HG03066 (cell line): ENCODE data around the gene COX10.

Experiments
- ATAC-seq: cut with Tn5 transposase; IDR thresholded peaks from one replicate; pipeline ENCODE4 v1.9.1; 2021; ENCODE audit warnings: low read depth; ENCODE audit not compliant: unreplicated experiment

Gene COX10

GRCh38 chr17:14068542-14069250, 608 bp upstream of the COX10 start:
- peak; percentile 9 for ATAC-seq

GRCh38 chr17:14070344-14070984, 1.2 kb downstream of the COX10 start:
- no peak for ATAC-seq

- ATAC-seq = no peak
Measured at GRCh38 chr17:14072881-14073280, 3.6 kb downstream of the COX10 start.

GRCh38 chr17:14078027-14078426, 8.7 kb downstream of the COX10 start:
- ATAC-seq = no peak

- ATAC-seq = no peak
Measured at GRCh38 chr17:14080847-14081251, 11.5 kb downstream of the COX10 start.

- no peak for ATAC-seq
Measured at GRCh38 chr17:14082848-14083247, 13.5 kb downstream of the COX10 start.

- no peak for ATAC-seq
Measured at GRCh38 chr17:14084955-14085354, 15.7 kb downstream of the COX10 start.

- no peak for ATAC-seq
Measured at GRCh38 chr17:14086189-14086588, 16.9 kb downstream of the COX10 start.

GRCh38 chr17:14089179-14089578, 19.9 kb downstream of the COX10 start:
- ATAC-seq = no peak

- no peak for ATAC-seq
Measured at GRCh38 chr17:14091367-14091766, 22.1 kb downstream of the COX10 start.

- no peak for ATAC-seq
Measured at GRCh38 chr17:14092808-14093207, 23.5 kb downstream of the COX10 start.

GRCh38 chr17:14094676-14095601, 25.6 kb downstream of the COX10 start:
- no peak for ATAC-seq

GRCh38 chr17:14095631-14096030, 26.3 kb downstream of the COX10 start:
- no peak for ATAC-seq

- ATAC-seq = no peak
Measured at GRCh38 chr17:14098246-14098645, 28.9 kb downstream of the COX10 start.

GRCh38 chr17:14101976-14102375, 32.7 kb downstream of the COX10 start:
- ATAC-seq = no peak

GRCh38 chr17:14103836-14104235, 34.5 kb downstream of the COX10 start:
- ATAC-seq = no peak

GRCh38 chr17:14104734-14105133, 35.4 kb downstream of the COX10 start:
- no peak for ATAC-seq

- ATAC-seq = no peak
Measured at GRCh38 chr17:14107889-14108288, 38.6 kb downstream of the COX10 start.

GRCh38 chr17:14112407-14112806, 43.1 kb downstream of the COX10 start:
- no peak for ATAC-seq

GRCh38 chr17:14113137-14113536, 43.8 kb downstream of the COX10 start:
- no peak for ATAC-seq
